Stimulated activated CD8-positive, alpha-beta memory T cell treated with anti-CD3 and anti-CD28 coated beads, Interleukin-7, amount 100 ng/mL, for 4 hours (primary cell): ENCODE measurements around the gene LMNA.

ENCODE experiments used
- DNase-seq, 2 donors: peaks; one replicate each; pipeline ENCODE4 v3.0.0-alpha.2; 2020; ENCODE audit warnings: low read depth in 2 of 2

LMNA gene

DNA sequence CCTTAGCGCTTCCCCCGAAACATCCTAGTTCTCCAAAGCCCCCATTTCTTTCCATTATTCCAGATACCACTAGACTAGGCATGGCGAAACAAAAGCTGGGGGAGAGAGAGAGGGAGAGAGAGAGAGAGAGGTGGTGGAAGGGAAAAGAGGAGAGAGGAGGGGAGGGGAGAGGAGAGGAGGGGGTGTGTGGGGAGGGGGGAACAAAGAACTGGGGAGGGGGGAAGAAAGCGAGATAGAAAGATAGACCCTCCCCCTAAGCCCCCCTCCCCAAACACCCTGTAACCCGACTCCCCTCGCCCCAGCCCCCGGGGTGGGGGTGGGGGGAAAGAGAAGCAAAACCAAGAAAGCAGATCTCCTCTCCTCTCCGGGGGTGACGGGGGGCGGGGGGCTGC, 32.6 kb upstream of the LMNA start:
- DNase-seq, result no peak

DNA sequence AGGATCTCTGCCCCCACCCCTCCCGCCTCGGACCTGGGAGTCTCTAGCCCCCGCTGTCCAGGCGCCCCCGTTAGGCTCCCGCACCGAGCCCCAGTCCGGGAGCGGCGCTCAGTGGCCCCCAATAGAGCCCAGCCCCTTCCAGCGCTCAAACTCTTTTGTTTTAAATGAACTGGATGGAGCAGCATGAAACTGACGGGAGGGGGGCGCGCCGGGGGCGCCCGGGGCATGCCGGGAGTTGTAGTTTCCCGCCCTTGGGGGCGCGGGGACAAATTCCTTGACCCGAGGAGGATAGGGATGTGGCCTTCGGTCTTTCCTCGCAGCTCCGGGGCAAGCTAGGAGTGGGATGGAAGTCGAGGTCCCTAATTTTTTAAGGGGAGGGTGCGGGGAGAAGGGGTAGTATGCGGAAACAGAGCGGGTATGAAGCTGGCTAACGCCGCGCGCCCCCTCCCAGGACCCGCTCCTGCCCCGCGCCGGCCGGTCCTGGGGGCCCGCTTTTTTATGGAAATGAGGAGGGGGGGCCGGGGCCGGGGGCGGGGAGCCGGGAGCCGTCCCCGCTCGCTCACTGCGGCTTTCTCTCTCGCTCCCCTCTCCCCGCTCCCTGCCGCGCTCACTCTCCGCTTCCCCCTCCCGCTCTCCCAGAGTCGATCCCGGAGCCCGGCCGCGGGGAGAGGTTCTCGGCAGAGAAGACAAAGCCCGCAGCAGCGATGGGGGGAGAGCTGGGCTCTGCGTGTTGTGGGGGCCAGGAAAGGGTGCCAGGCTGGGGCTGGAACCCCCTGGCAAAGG, 32.0 kb upstream of the LMNA start, which contains the start of gene MEX3A:
MEX3A (minus strand) TSS at position 157 of the 783 bp plus-strand sequence. CDS start 467 bp downstream, outside the sequence.
- peak in 1 of 2 donors; percentile 52 for DNase-seq

DNA sequence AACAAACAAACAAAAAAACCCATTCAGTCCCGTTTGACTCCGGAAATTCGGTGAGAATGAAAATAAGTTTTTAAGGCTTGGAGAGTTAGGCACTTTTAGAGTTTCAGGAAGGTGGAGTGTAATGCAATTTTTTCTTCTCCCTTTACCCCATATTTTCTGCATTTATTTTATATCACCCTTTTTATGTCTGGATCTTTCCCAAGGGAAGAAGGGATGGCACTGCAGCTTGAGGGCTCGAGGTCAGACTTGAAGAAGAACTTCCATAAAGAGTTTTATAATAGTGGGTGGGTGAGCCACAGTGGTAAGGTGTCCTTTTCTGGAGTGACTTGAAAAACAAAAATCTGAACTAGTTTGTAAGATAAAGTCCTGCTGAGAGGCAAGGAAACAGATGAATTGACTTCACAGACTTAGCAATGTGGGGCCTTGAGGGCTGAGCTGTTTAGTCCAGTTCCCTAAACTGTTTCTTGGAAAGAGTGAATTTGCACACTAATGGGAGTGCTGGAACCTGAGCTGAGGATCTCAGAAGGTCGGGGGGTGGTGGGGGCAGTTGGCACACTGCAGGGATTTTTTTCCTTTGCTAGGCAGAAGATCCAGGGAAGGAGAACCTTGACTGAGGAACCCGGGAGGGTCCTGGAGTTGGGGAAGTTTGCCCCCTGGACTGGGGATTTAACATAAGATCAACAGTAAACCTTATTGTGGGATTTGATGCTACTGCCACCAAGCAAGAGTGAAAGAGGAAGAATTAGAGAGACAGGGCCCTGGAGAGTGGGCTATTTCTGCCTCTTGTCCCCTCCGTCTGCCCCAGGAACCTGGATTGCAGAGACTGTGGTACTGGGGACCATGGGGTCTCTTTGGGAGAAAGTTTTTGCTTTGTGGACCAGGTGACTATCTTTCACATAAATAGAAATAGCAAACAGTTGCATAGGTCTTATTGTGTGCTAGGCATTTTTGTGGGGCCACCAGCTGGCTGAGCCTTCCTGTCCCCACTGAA, 30.4 kb upstream of the LMNA start:
- DNase-seq, result no peak

DNA sequence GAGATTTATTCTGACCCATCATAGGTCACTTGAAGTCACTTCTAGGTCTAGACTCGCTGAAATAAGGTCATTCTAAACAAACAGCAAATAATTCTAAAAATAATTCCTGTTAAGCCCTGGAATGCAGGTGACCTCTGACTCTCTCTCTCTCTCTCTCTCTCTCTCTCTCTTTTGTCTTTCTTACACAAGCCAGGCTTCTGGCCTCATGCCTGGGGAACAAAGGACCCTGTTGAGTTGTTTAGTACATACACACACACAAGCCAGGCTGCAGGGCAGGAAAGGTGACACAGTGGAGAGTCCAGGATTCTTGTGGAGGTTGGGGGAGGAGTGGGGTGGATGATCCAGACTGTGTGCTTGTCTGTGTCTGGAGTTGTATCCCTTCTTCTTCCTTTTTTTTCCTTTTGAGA, 28.3 kb upstream of the LMNA start:
- no peak for DNase-seq

DNA sequence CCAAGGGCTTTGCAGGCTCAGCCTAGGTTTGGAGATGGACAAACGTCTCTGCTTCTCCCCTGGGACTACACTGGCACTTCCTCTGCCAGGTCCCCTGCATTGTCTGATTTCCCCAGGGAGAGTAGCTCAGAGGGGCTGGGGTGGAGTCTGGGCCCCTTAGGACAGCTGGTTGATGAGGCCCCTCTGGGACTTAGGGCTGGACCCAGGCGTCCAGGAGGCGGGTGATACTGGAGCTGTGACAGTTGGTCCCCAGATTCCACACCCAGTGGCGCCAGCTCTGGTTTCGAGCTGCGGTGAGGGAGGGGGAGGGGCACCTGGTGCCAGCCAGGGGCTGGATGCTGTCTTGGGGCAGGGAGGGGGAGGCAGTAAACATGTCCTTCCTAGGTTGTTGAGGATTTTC, 24.8 kb upstream of the LMNA start:
- DNase-seq, result no peak

DNA sequence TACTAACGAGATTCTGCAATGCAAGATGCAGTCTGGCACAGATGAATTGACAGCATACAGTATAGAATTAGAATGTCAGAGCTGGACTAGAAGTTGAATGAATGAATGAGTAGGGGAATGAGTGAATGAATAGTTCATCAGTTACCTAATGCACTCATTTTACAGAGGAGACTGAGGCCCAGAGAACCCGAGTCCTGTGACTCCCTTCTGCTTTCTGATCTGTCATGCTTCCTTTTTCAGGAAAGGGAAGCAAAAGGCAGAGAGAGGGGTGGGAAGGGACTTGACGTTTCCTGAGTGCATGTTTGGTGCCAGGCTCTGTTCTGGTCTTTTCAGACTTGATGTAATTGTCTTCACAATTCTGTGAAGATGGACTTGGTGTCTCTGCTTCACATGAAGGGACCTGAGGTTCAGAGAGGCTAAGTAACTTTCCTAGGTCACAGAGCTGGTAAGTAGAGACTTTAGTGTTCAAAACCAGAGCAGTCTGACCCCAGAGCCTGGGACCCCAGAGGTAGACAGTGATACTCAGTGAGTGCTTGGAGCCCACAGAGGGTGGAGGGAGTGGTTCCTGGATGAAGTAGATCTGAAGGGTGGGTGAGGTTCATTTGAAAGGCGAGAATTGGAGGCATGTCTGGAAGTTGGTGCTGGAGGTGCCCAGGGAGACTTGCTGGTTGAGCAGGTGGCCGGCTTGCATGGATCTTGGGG, 24.2 kb upstream of the LMNA start:
- DNase-seq, result no peak

DNA sequence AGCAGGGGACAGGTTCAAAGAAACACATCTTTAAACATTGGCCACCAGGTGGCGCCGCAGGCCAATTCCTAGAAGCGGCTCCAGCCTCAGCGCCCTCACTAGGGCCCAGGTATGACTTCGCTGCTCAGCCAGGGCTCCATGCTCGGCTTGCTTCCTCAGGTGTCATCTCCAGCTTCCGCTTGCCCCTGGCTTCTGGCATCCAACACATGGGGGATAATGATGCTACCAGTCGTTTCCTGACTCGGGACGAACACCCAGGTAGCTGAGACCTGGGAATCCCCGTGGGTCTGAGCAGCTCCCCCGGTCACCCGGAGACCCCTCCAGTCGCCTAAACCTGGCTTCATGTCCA, 23.7 kb upstream of the LMNA start:
- DNase-seq, result peak; percentile 73 to 80

DNA sequence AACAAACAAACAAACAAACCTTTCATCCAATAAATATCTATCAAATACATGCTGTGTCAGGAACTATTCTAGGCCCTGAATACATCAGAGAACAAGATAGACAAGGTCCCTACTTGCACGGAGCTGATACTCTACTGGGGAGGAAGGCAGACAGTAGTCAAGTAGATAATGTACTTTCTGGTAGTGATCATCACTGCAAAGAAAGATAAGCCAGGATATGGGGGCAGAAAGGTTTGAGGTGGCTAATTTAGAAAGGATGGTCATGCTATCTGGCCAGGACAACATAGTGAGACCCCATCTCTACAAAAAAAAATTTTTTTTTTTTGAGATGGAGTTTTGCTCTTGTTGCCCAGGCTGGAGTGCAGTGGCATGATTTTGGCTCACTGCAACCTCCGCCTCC, 22.9 kb upstream of the LMNA start:
- DNase-seq, result no peak

DNA sequence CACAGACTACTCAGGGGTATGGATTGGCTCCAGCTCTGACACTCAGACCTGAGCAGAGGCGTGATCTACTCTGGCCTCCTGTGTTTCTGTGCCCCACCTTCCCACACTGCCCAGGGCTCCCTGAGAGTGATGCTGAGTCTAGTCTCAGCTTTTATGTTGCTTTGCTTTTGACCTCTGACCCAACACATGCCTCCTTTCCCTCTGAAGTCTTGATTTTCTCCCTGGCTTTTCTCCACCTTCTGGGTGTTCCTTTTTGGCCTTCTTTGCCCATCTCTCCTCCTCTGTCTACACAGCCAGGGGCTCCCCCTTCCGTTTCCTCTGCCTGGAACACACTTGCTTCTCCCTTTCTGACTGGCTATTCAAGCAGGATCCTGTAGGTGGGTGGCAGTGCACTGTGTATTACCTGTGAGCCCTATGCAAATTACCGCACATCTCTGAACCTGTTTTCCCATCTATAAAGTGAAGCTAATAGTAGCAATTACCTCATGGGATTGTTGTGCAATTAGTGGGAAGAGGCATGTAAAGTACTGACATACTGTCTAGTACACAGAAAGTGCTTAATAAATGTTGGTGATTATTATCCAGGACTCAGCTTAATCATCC, 18.5 kb upstream of the LMNA start:
- no peak for DNase-seq

DNA sequence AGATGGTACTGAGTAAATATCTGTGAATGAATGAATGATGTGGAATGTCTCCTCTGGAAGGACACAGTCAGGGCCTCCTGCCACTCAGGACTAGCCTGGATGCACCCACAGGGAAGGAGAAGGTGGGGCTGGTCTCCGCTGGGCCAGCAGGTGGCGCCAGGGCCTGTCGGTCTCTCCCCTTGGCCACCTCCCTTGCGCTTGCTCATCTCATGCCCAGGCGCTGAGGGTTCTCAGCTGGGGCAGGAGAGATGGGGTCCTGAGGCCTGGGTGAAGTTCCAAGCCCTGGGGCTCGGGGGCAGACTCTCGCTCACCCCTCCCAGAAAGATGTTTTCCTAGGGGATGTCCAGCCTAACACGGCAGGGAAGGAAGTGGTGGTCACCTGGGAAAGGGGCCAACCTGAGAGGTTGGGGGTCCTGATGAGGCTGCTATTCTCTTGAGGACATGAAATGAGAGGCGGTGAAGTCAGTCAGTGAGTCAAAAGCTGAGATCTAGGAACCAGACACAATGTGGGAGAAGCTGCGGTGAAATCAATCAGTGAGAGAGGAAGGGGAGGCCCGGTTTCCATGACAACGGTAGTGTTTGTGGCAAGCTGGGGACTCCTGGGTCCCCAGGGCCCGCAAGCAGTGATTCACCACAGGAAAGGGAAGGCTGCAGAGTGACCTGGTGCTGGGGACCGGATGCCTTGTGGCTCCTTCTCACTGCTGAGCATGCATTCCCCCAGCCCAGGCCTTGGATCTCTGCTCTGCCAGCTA, 17.7 kb upstream of the LMNA start:
- peak; percentile 86 for DNase-seq

DNA sequence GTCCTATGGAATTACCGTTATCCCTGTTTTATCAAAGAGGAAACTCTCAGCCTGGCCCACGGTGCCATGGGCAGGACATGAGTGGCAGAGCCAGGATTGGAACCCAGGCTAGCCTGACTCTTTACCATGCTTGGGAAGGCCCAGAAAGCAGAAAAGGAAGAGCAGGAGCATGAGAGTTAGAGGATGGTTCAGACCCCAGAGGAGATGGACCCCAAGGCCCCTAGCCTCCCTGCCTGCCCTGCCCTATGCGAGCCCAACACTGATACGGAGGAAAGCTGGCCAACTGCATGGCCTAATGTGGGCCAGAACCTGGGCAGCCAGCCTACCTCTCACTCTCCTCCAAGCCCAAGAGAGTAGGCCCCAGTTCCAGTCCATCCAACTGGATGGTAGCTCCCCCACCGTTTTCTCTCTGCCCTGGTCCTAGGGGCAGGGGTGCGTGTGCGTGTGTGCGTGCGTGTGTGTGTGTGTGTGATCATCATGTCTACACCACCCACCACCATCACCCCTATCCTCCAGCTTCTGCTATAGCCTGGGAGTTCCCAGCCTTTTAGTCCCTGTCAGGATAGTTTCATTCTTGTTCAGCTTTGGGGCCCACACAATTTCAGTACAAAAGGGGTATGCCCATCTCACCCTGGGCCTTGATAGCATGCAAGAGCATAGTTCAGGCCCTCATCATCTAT, 16.9 kb upstream of the LMNA start:
- DNase-seq, result no peak

DNA sequence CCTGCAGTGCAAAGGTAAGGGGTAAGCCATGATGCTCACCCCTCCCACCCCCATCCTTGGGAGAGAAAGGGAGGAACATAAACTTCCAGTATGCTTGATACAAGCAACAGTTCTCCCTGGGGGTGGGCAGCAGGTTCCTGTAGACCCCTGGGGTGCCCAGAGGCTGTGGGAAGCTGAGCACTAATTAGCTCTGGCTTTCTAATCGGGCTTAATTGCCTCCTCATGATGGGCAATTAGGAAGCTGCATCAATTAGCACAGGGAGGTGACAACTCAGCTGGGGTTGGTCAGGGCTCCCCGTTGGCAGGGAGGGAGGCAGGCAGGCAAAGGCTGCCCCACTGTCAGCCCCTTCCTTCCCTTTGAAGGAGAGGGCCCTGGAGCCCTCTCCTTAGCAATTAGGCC, 15.7 kb upstream of the LMNA start:
- DNase-seq, result no peak

DNA sequence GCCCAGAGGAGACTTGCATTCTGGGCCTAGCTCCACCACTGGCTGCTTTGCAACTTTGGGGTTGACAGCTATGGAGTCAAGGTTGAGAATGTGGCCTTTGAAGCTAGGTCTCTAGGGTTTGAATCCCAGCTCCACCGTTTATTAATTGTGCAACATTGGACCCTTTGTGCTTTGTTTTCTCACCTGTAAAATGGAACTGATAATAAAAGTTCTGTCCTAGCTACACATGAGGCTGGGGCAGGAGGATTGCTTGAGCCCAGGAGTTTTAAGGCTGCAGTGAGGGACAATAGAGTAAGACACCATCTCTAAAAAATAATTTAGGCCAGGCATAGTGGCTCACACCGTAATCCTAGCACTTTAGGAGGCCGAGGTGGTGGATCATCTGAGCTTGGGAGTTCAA, 15.2 kb upstream of the LMNA start:
- DNase-seq, result no peak

DNA sequence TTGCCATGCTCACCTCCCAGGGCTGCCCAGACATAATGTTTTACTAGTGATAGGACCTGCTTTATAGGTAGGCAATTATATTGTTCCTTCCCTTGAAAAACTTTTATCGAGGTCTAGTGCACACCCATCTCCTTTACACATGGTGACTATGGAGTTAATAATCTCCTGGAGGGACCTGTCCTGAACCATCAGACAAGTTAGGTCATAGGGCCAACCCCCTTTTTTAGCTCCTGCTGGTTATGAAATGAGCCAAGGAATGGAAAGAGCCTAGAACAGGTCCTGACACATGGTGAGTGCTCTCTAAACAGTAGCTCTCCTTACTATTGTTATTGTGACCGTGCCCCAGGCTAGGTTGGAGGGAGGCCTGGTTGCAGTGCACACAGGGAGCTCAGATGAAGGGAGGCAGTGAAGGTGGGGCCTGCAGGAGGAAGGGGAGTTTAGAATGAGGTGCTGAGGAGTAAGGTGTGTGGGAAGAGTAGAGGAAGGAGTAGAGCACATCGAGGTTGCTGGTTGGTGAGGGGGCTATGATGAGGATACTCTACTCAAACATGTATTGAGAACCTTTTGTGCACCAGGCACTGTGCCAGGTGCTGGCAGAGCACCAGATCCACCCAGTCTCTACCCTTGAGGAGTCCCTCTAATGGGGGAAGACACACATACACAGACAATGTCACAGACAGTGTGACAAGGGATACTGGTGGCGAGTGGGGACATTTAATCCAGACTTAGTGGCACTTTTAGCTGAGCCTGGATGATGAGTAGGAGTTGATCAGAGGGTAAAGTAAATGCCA, 14.1 kb upstream of the LMNA start:
- no peak for DNase-seq

DNA sequence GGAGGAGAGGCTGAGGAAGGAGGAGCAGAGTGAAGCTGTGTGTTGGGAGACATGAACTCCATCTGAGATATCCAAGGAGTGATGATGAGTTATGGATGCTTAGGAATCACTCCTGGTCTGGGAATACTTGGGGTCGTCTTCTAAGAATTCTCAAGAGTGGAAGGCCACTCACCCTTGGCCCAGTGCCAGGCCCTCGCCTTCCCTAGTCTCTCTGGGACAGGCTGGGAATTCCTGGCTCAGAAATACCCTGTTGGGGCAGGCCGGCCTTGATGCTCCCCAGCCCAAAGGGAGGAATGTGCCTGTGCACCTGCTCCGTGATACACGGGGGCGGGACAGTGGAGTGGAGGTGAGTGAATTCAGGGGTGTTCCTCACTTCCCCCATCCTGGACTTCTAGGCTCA, 12.6 kb upstream of the LMNA start:
- DNase-seq, result no peak

DNA sequence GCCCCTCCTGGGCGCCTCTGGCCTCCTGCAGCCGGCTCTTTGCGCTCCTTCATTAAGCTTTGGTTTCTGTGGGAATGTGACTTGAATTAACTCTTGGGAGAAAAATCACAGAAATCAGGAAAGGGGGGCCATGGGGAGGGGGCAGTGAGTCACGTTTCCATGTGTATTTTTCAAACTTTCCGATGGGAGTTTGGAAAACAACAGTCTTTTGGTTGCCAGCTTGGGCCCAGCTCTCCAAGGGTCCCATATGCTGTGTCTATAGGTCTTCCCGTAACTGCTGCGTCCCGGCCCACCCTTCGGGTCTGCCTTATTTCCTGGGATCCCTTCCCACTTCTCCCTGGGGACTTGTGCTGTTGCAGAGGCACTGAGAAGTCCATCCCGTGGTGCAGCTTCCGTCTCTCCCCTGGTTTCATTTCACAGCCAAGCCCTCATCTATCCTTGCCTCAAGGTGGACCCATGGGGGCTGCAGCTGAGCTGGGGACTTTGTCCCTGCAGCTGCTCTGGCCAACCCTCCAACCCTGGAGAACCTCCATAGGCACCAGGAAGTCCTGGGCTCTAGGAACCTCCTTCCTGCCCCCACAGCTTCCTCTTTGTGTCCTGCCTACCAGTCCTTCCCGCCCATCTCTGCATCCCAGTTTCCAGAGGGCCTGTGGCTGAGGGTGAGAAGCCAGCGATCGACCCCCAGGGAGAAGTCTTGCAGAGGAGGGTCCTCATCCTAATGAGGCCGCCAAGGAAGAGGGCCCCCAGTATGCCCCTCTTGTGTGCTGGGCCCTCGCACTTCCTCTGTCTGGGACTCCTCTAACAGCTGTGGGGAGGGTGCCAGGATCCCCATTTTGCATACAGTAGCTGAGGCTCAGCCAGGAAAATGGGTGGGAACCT, 11.6 kb upstream of the LMNA start:
- DNase-seq, result no peak

DNA sequence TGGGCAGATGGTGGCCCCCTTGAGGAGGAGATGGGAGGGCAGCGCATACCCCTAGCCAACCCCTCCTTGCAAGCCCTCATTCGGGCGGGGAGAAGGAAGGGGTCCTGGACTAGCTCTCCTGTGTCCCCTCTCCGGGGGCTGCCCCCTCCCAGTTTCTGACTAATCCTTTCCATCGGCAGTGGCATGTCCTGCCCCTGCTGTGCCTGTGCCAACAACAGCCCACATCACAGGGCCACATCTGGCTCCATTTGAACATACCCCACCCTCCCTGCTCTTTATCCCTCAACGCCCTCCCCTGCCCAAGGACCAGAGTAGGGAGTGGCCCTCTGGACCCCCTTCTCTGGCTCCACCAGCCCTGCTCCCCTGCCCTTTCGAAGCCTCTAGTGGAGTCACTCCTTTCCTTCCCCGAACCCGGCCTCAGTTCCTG, 11.0 kb upstream of the LMNA start:
- DNase-seq, result no peak

DNA sequence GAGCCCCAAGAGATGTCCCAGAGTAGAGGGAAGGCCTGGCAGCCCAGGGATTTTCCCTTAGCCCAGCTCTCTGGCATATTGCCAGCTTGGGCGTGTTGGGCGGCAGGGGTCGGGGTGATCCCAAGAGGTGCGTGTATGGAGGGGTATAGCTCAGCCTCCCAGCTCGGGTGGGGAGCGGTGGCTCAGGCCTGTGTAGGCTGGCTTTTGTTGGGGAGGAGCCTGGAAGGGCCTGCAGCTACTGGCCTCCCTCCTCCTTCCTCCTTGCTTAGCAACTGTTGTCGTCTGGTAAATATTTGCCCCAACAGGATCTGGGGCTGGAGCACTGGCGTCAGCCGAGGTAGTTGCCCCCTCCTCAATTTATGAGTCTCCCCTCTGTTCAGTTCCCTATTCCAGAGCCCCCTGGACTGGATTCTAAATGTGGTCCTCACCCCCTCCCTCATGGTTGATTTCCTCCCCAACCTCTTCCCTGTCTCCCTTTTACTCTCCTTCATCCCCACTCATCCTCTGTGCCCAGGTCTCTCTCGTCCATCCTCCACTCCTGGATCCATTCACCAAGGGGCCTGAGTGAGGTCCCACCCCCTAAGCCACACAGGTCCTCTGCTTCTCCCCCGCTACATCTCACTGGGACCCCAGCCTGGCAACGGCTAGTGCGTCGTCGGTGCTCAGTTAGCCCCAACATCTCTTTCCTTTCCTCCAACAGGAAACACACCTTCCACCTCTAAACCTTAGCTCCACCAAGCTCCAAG, 10.3 kb upstream of the LMNA start:
- DNase-seq, result no peak
